GM12891 (cell line): ENCODE results near the gene MSANTD4.
"Not testable (repeated sequence)": the region's sequence is repeated elsewhere in the genome, so short reads cannot be mapped to it uniquely, and the experiment has no call there.

Source experiments
- PAX5 ChIP-seq: IDR thresholded peaks from 2 replicates; pipeline ENCODE4 v1.6.1; 2011; ENCODE audit warnings: low read length, moderate library complexity, mild to moderate bottlenecking; ENCODE audit not compliant: insufficient read depth, severe bottlenecking
- POLR2A ChIP-seq: IDR thresholded peaks from 2 replicates; pipeline ENCODE4 v1.6.1; 2011; ENCODE audit warnings: low read depth, low read length, control low read depth
- POLR2AphosphoS5 ChIP-seq: IDR thresholded peaks from 2 replicates; pipeline ENCODE4 v1.6.1; 2011; ENCODE audit warnings: low read depth, low read length, control low read depth
- SPI1 ChIP-seq: IDR thresholded peaks from 2 replicates; pipeline ENCODE4 v1.6.1; 2011; ENCODE audit warnings: low read depth, low read length, control low read depth
- TAF1 ChIP-seq: IDR thresholded peaks from 2 replicates; pipeline ENCODE4 v1.6.1; 2011; ENCODE audit warnings: low read depth, low read length, control low read depth

- not testable (repeated sequence) for TF ChIP-seq POLR2AphosphoS5, POLR2A, TAF1, PAX5, SPI1
These were observed 18.9 kb downstream of the MSANTD4 start for GRCh38 chr11:106003094-106003493.
